AG08395 (cell line): ENCODE data around the gene CPNE8.
A peak's percentile ranks its signal among the peaks of the same experiment; 100 is the strongest.

Experiments used
- DNase-seq: peaks from one replicate; pipeline ENCODE4 v3.0.0; 2012; ENCODE audit warnings: mixed read lengths, low spot score

The CPNE8 gene

GRCh38 chr12:38905480-38906351 is at the start of gene CPNE8:
Gene CPNE8 (minus strand): TSS chr12:38905591. CDS start chr12:38905534, 57 bp downstream.
- peak; percentile 86 for DNase-seq

- no peak for DNase-seq
Observed at GRCh38 chr12:38954238-38954873, 49.0 kb upstream of the CPNE8 start.

- DNase-seq: no peak
Observed at GRCh38 chr12:38949363-38949762, 44.0 kb upstream of the CPNE8 start.

GRCh38 chr12:38934686-38935085 is 29.3 kb upstream of the CPNE8 start:
- no peak for DNase-seq

- DNase-seq: no peak
Observed at GRCh38 chr12:38934078-38934584, 28.7 kb upstream of the CPNE8 start.

GRCh38 chr12:38932320-38932719 is 26.9 kb upstream of the CPNE8 start:
- no peak for DNase-seq

- no peak for DNase-seq
Observed at GRCh38 chr12:38931461-38931860, 26.1 kb upstream of the CPNE8 start.

GRCh38 chr12:38930990-38931389 is 25.6 kb upstream of the CPNE8 start:
- no peak for DNase-seq

GRCh38 chr12:38926501-38926900 is 21.1 kb upstream of the CPNE8 start:
- no peak for DNase-seq

GRCh38 chr12:38921025-38921677 is 15.8 kb upstream of the CPNE8 start:
- DNase-seq: peak; percentile 16

GRCh38 chr12:38919191-38919590 is 13.8 kb upstream of the CPNE8 start:
- peak; percentile 7 for DNase-seq

GRCh38 chr12:38915429-38916182 is 10.2 kb upstream of the CPNE8 start:
- no peak for DNase-seq

- DNase-seq: no peak
Observed at GRCh38 chr12:38912116-38912515, 6.7 kb upstream of the CPNE8 start.

- no peak for DNase-seq
Observed at GRCh38 chr12:38911611-38912010, 6.2 kb upstream of the CPNE8 start.

GRCh38 chr12:38907201-38907923 is 2.0 kb upstream of the CPNE8 start:
- DNase-seq: no peak

GRCh38 chr12:38906482-38907200 is 1.2 kb upstream of the CPNE8 start:
- DNase-seq: peak; percentile 89

GRCh38 chr12:38904537-38905479 is 583 bp downstream of the CPNE8 start:
- DNase-seq: peak; percentile 86

GRCh38 chr12:38903596-38903995 is 1.8 kb downstream of the CPNE8 start:
- DNase-seq: no peak

GRCh38 chr12:38898001-38898684 is 7.2 kb downstream of the CPNE8 start:
- DNase-seq: no peak
